Measurements from ENCODE around the gene ST8SIA2. TPM values are rescaled to one million over a fixed set of nuclear protein-coding genes. Genes with fewer than 3 reads are reported as not detected.

Gene ST8SIA2
- total RNA-seq, 1 donor from 2014 or later, result 4.5 TPM

- H3K27ac Mint-ChIP-seq (ENCODE audit: unreplicated experiment), result no peak overlapping the region
- H3K4me1 Mint-ChIP-seq (ENCODE audit: low read depth), result peaks cover 67% of the 10 kb centered on the region
- TF ChIP-seq CTCF (IDR thresholded peaks at IDR 0.05), result no peak
- H3K27me3 Mint-ChIP-seq (ENCODE audit: low read depth), result no peaks in the 10 kb centered on the region
- no peak for DNase-seq (ENCODE audit: low spot score)
- H3K9me3 Mint-ChIP-seq (ENCODE audit: low read depth), result no peaks in the 10 kb centered on the region
- H3K4me3 Mint-ChIP-seq (ENCODE audit: unreplicated experiment), result no peak overlapping the region
- no peaks in the 10 kb centered on the region for H3K36me3 Mint-ChIP-seq (ENCODE audit: low read depth)
Observed at GRCh38 chr15:92417716-92418115, 24.0 kb downstream of the ST8SIA2 start.

- H3K27ac Mint-ChIP-seq (ENCODE audit: unreplicated experiment), result no peak overlapping the region
- no peak for TF ChIP-seq CTCF (IDR thresholded peaks at IDR 0.05)
- H3K4me3 Mint-ChIP-seq (ENCODE audit: unreplicated experiment), result no peak overlapping the region
- no peaks in the 10 kb centered on the region for H3K9me3 Mint-ChIP-seq (ENCODE audit: low read depth)
- peaks cover 58% of the 10 kb centered on the region for H3K4me1 Mint-ChIP-seq (ENCODE audit: low read depth)
- H3K36me3 Mint-ChIP-seq (ENCODE audit: low read depth), result no peaks in the 10 kb centered on the region
- DNase-seq (ENCODE audit: low spot score), result no peak
- H3K27me3 Mint-ChIP-seq (ENCODE audit: low read depth), result no peaks in the 10 kb centered on the region
Observed at GRCh38 chr15:92418864-92419263, 25.2 kb downstream of the ST8SIA2 start.

- DNase-seq (ENCODE audit: low spot score), result no peak
- Mint-ChIP-seq H3K4me1 (ENCODE audit: low read depth) (peaks cover 28% of the 10 kb centered on the region), H3K27ac (ENCODE audit: unreplicated experiment) (peak overlapping the region; percentile 6), H3K9me3 (ENCODE audit: low read depth) (no peaks in the 10 kb centered on the region), H3K36me3 (ENCODE audit: low read depth) (no peaks in the 10 kb centered on the region), H3K4me3 (ENCODE audit: unreplicated experiment) (no peak overlapping the region), H3K27me3 (ENCODE audit: low read depth) (no peaks in the 10 kb centered on the region)
- no peak for TF ChIP-seq CTCF (IDR thresholded peaks at IDR 0.05)
Observed at GRCh38 chr15:92421976-92422375, 28.3 kb downstream of the ST8SIA2 start.

GRCh38 chr15:92425578-92426225 is 32.0 kb downstream of the ST8SIA2 start:
- DNase-seq (ENCODE audit: low spot score), result no peak
- Mint-ChIP-seq H3K9me3 (ENCODE audit: low read depth) (no peaks in the 10 kb centered on the region), H3K4me1 (ENCODE audit: low read depth) (peaks cover 25% of the 10 kb centered on the region), H3K27ac (ENCODE audit: unreplicated experiment) (no peak overlapping the region), H3K36me3 (ENCODE audit: low read depth) (no peaks in the 10 kb centered on the region), H3K4me3 (ENCODE audit: unreplicated experiment) (no peak overlapping the region), H3K27me3 (ENCODE audit: low read depth) (no peaks in the 10 kb centered on the region)
- peak; percentile 19 for TF ChIP-seq CTCF (IDR thresholded peaks at IDR 0.05)

- H3K36me3 Mint-ChIP-seq (ENCODE audit: low read depth), result no peaks in the 10 kb centered on the region
- H3K27me3 Mint-ChIP-seq (ENCODE audit: low read depth), result no peaks in the 10 kb centered on the region
- no peaks in the 10 kb centered on the region for H3K9me3 Mint-ChIP-seq (ENCODE audit: low read depth)
- no peak overlapping the region for H3K27ac Mint-ChIP-seq (ENCODE audit: unreplicated experiment)
- DNase-seq (ENCODE audit: low spot score), result no peak
- TF ChIP-seq CTCF (IDR thresholded peaks at IDR 0.05), result no peak
- no peak overlapping the region for H3K4me3 Mint-ChIP-seq (ENCODE audit: unreplicated experiment)
- H3K4me1 Mint-ChIP-seq (ENCODE audit: low read depth), result peaks cover 7% of the 10 kb centered on the region
Observed at GRCh38 chr15:92429378-92430068, 35.8 kb downstream of the ST8SIA2 start.

Measured in chondrocyte (in vitro differentiated cells).